GM12891 (cell line): ENCODE measurements around the gene DNASE2B.

Experiments
- DNase-seq: peaks from one replicate; pipeline ENCODE4 v3.0.0; 2011; ENCODE audit warnings: low spot score; ENCODE audit not compliant: insufficient read length
- FAIRE-seq: peaks from 2 replicates; lab custom pipeline; 2011; peaks lifted over from hg19 to GRCh38; lab: Jason Lieb, UNC
- PAX5 ChIP-seq: IDR thresholded peaks from 2 replicates; pipeline ENCODE4 v1.6.1; 2011; ENCODE audit warnings: low read length, moderate library complexity, mild to moderate bottlenecking; ENCODE audit not compliant: insufficient read depth, severe bottlenecking
- POLR2A ChIP-seq: IDR thresholded peaks from 2 replicates; pipeline ENCODE4 v1.6.1; 2011; ENCODE audit warnings: low read depth, low read length, control low read depth
- POLR2AphosphoS5 ChIP-seq: IDR thresholded peaks from 2 replicates; pipeline ENCODE4 v1.6.1; 2011; ENCODE audit warnings: low read depth, low read length, control low read depth
- POU2F2 ChIP-seq: IDR thresholded peaks from 2 replicates; pipeline ENCODE4 v1.6.1; 2011; ENCODE audit warnings: low read depth, mild to moderate bottlenecking, control low read depth, low read length, moderate library complexity
- SPI1 ChIP-seq: IDR thresholded peaks from 2 replicates; pipeline ENCODE4 v1.6.1; 2011; ENCODE audit warnings: low read depth, low read length, control low read depth
- TAF1 ChIP-seq: IDR thresholded peaks from 2 replicates; pipeline ENCODE4 v1.6.1; 2011; ENCODE audit warnings: low read depth, low read length, control low read depth

Gene DNASE2B

DNA sequence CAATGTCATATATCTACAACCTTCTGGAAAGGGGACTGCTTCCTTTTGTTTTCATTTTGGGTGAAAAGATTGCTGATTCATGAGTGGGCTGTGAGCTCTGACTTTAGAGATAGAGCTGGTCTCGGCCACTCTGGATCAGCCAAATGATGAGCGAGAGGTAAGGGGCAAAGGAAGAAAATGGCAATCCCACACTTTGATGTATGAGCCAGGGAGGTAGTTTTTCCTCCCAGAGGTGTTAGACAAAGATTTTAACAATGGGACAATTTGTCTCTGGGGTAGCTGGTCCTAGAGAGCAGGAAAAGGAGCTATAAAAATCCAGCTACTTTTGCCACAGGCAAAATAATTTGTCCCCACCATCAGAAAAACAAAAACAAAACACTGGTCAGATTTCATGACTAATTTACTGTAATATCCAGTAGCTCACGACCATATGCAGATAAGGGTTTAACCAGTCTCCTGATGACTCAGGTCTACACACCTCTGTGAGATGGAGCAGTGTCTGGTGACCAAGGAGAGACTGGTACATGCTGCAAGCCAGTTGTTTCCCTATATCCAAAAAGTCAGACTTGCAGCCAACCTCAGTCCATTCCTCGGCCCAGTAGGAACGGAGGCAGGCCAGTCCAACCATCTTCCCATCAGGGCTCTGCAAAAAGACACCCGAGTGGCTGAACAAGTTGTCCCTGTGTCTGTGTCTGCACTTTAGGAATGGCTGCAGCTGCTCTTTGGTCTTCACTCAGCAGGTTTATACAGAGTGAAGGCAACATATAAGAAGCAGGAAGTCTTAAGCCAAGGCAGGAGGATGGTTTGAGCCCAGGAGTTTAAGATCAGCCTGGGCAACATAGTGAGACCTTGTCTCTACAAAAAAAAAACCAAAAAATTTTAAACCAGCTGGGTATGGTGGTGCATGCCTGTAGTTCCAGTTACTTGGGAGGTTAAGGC lies 29.2 kb downstream of the DNASE2B start:
- DNase-seq (no peak), FAIRE-seq (no peak)
- TF ChIP-seq POLR2A (no peak), TAF1 (no peak), PAX5 (no peak), SPI1 (no peak), POU2F2 (no peak), POLR2AphosphoS5 (no peak)

- FAIRE-seq (no peak), DNase-seq (no peak)
- TF ChIP-seq TAF1 (no peak), POU2F2 (no peak), PAX5 (no peak), POLR2AphosphoS5 (no peak), POLR2A (no peak), SPI1 (no peak)
Measured at GRCh38 chr1:84428235-84428634, 30.0 kb downstream of the DNASE2B start.

DNA sequence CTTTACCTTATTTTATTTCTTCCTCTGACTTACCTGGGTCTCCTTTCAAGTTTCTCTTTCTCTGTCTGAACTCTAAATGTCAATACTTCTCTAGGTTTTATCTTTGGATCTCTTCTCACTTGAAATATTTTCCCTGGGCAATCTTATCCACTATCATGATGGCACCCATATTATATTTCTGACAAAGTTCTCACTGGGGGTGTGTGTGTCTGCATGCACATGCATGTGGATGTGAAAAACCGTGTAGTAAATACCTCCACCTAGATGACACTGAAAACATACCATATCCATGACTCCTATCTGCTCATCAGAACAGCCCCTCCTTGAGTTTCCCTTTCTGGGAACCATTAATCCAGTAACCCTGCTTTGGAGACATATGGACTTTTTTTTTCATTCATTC lies 30.9 kb downstream of the DNASE2B start:
- DNase-seq (no peak), FAIRE-seq (no peak)
- TF ChIP-seq POLR2A (no peak), SPI1 (no peak), POLR2AphosphoS5 (no peak), TAF1 (no peak)

DNA sequence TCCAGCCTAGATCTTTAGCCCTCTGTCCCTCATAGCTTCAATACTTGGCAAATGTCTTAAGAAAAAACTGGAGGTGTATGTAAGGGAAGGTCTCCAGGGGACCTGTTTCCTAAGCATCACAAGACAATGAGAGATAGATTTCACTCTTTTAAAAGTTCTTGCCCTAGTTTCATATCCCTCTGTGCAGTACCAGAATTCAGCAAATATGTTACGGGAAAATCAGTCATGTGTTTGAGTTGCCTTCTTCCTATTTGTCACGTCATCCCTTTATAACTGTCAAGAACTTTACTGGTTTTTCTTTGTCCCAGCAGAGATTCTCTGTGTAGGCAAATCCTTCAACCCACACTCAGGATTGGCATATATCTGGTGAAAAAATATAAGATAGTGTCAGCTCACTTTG lies 32.3 kb downstream of the DNASE2B start:
- no peak for TF ChIP-seq TAF1
- TF ChIP-seq POU2F2: no peak
- TF ChIP-seq SPI1: no peak
- no peak for TF ChIP-seq PAX5
- no peak for TF ChIP-seq POLR2AphosphoS5
- TF ChIP-seq POLR2A: no peak
- DNase-seq: no peak
- FAIRE-seq: no peak

DNA sequence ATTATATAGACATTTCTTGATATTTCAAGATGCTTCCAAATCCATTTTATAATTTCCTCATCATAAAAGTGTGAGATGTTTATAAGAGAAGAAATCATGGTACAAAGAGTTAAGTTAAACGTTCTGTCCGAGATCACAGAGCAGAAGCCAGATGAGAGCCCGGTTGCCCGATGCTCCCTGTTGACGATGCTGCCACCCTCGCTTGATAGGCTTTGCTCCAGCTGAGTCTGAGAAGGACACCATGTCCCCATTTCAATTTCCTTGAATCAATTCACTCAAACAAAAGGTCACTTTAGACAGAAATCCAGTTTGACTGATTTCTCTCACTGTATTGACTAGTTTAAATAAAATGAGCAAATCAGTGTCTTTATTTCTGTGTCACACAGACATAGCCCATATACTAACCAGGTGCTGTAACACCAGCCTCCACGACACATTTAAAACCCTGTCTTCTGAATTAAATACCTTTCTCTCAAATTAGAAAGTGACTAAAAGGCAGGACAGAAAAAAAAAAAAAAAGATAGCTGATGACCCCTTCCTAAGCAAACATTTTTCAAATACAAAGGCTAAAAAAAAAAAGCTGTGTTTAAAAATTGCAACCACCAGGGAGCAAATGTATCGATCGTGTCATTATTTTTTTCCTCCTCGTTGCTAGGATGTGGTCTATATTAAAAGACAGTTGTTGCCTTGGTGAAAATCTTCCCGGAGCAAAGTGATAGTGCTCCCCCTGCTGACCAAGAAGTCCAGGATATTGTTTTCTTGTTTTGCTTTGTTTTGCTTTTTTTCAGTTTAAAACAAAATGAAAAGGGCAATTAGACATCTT lies 35.2 kb downstream of the DNASE2B start:
- DNase-seq (peak; percentile 9), FAIRE-seq (peak; percentile 60)
- TF ChIP-seq SPI1: no peak
- TF ChIP-seq POLR2A: no peak
- TF ChIP-seq TAF1: no peak
- TF ChIP-seq PAX5: no peak
- TF ChIP-seq POU2F2: no peak
- TF ChIP-seq POLR2AphosphoS5: no peak

- DNase-seq: no peak
- FAIRE-seq: no peak
- no peak for TF ChIP-seq PAX5
- no peak for TF ChIP-seq POLR2AphosphoS5
- no peak for TF ChIP-seq TAF1
- TF ChIP-seq POLR2A: no peak
- TF ChIP-seq SPI1: no peak
- no peak for TF ChIP-seq POU2F2
Measured at GRCh38 chr1:84434081-84434769, 35.9 kb downstream of the DNASE2B start.

DNA sequence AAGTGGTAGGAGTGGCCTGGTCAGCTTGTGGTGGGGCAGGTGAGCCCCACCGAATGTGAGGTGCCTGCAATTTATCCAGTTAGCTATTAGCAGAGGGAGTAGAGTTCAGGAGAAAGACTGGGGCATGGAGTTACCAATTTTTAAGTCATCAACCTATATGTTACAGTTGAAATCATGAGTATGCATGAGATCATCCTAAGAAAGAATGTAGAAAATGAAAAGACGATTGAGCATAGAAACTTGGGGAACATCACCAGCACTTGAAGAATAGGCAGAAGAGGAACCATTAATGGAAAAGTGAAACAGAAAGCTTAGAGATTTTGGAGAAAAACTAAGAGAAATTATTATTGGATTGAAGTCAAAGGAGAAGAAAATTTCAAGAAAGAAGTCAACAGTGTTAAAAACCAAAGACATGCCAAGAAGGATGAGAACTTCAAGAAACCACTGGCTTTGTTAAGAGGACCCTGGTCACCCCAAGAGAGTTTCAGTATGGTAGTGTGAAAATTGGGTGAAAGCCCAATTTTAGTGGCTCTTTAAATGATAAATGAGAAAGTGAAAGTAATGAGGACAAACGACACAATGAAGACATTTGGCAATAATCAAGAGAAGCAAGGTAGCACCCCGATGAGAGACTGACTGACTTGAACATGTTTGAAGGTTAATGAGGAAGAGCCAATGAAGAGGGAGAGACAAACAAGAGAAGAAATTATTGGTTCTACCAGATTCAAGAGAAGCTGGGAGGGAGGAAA lies 36.7 kb downstream of the DNASE2B start:
- TF ChIP-seq POLR2A: no peak
- no peak for TF ChIP-seq POU2F2
- no peak for TF ChIP-seq PAX5
- TF ChIP-seq SPI1: no peak
- no peak for TF ChIP-seq TAF1
- TF ChIP-seq POLR2AphosphoS5: no peak
- DNase-seq: no peak
- FAIRE-seq: no peak
